Hepatocyte (in vitro differentiated cells): Measurements from ENCODE around the gene SMYD1. TPM values are rescaled to one million over a fixed set of nuclear protein-coding genes. Genes with fewer than 3 reads are reported as not detected.

Source experiments
- DNase-seq: peaks from one replicate; pipeline ENCODE4 v3.0.0-alpha.2; 2016; ENCODE audit warnings: low spot score
- H2AFZ ChIP-seq: fragments of 200-600 bp; sonication (generic); 2 replicates; pipeline ENCODE4 v1.6.0; 2016; ENCODE audit warnings: antibody characterized with exemption, mild to moderate bottlenecking
- H3K27ac ChIP-seq: fragments of 200-600 bp; sonication (generic); 2 replicates; pipeline ENCODE4 v1.5.1; 2016; ENCODE audit warnings: mild to moderate bottlenecking
- H3K27me3 ChIP-seq: fragments of 200-600 bp; sonication (generic); 2 replicates; pipeline ENCODE4 v1.6.1; 2016
- H3K36me3 ChIP-seq: fragments of 200-600 bp; sonication (generic); replicated peaks from 2 replicates; pipeline ENCODE4 v1.5.1; 2016; ENCODE audit warnings: low read depth; ENCODE audit not compliant: insufficient read depth
- H3K4me1 ChIP-seq: fragments of 200-600 bp; sonication (generic); 2 replicates; pipeline ENCODE4 v1.5.1; 2016; ENCODE audit warnings: mild to moderate bottlenecking, moderate library complexity; ENCODE audit not compliant: insufficient read depth
- H3K4me2 ChIP-seq: fragments of 200-600 bp; sonication (generic); 2 replicates; pipeline ENCODE4 v1.6.0; 2016
- H3K4me3 ChIP-seq: fragments of 200-600 bp; sonication (generic); 2 replicates; pipeline ENCODE4 v1.5.1; 2016; ENCODE audit warnings: mild to moderate bottlenecking
- H3K79me2 ChIP-seq: fragments of 200-600 bp; sonication (generic); 2 replicates; pipeline ENCODE4 v1.6.0; 2017; ENCODE audit warnings: mild to moderate bottlenecking
- H3K9me2 ChIP-seq: fragments of 200-600 bp; sonication (generic); replicated peaks from 2 replicates; pipeline ENCODE4 v1.6.0; 2017; ENCODE audit warnings: mild to moderate bottlenecking; ENCODE audit not compliant: insufficient read depth
- H3K9me3 ChIP-seq: fragments of 200-600 bp; sonication (generic); 2 replicates; pipeline ENCODE4 v1.5.1; 2016; ENCODE audit warnings: low read depth, mild to moderate bottlenecking
- H4K20me1 ChIP-seq: fragments of 200-600 bp; sonication (generic); 2 replicates; pipeline ENCODE4 v1.6.0; 2016; ENCODE audit warnings: mild to moderate bottlenecking; ENCODE audit not compliant: insufficient read depth, poor library complexity, severe bottlenecking
- EZH2 ChIP-seq: fragments of 200-600 bp; sonication (generic); IDR thresholded peaks from 2 replicates; pipeline ENCODE4 v1.6.1; 2016; ENCODE audit warnings: antibody characterized with exemption, mild to moderate bottlenecking, borderline replicate concordance
- EZH2phosphoT487 ChIP-seq: fragments of 200-600 bp; sonication (generic); IDR thresholded peaks from one replicate; pipeline ENCODE4 v1.6.1; 2018; ENCODE audit warnings: antibody characterized with exemption, mild to moderate bottlenecking, low read depth, moderate library complexity; ENCODE audit not compliant: unreplicated experiment, severe bottlenecking
- WGBS: methylation state at CpG from one replicate; pipeline ENCODE4 v1.1.6; 2016; ENCODE audit warnings: low lambda C conversion rate; ENCODE audit errors: missing lambda C conversion rate; 5-methylcytosine and 5-hydroxymethylcytosine counted together
- polyA plus RNA-seq: library from polyadenylated mRNA; unstranded; fragments of >200 nt; fragmentation: Nextera tagmentation; extraction: Ambion mirVana; gene quantifications from 2 replicates; pipeline ENCODE4 v1.2.1, GENCODE V29; 2016
- total RNA-seq: library from RNA; depleted of rRNA; stranded (reverse); fragments of >200 nt; gene quantifications from 2 replicates; pipeline ENCODE4 v1.2.3, GENCODE V29; 2014
- TF ChIP-seq, protein P1 (sequence below): fragments of 200-600 bp; sonication (generic); IDR thresholded peaks from 2 replicates; pipeline ENCODE4 v1.5.1; 2016; ENCODE audit warnings: antibody characterized with exemption, mild to moderate bottlenecking; ENCODE audit not compliant: poor library complexity

The SMYD1 gene
- total and polyA plus RNA-seq, 2 experiments from 2014 or later = 0.10 TPM; not detected in 1

DNA sequence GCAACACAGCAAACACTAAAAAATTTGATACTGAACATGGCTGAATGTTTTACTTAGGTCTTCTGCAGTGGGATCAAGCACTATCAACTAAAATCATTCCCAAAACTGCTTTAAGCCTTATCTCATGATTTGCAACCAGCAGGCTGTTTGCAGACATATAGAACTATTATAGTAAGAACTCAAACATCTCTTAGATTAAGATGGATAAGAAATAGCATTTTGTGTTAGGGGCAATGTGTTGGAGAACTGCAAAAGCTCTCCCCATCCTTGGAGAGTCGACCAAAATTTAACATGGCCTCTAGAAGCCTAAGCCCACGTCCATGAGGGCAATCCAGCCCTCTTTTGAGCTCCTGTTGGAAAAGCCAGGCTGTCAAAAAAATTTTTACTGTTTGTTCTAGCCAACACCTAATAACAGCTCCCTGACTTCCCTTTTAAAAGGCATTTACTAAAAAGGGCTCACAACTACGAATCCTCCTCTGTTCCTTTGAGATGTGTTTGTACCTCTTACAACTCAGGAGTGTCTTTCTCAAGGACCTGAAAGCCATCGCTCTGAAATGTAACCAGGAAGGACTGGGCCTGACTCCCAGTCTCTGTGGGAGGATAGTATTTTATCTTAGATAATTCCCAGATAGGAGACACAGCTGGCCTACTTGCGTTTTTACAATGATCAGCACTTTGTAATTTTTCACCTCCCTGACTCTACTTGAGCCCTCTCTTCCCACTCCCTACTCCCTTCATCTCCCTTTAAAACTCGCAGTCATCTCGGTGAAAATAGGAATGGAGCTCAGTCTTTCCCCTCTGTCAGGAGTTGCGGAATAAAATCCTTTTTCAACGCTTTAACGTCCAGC, 13.5 kb upstream of the SMYD1 start:
- DNase-seq = no peak
- Histone ChIP-seq H2AFZ (peak overlapping the region; percentile 75), H3K4me3 (peak overlapping the region; percentile 92), H3K27ac (peak overlapping the region; percentile 99), H3K9me3 (no peaks in the 10 kb centered on the region), H3K27me3 (no peaks in the 10 kb centered on the region), H3K4me1 (peaks cover 24% of the 10 kb centered on the region), H3K36me3 (no peaks in the 10 kb centered on the region), H3K79me2 (peaks cover 54% of the 10 kb centered on the region), H4K20me1 (peaks cover 4% of the 10 kb centered on the region), H3K4me2 (peak overlapping the region; percentile 73), H3K9me2 (no peaks in the 10 kb centered on the region)
- 48% methylated on average over 10 of the region's 10 CpGs for WGBS
- TF ChIP-seq EZH2 (no peak), EZH2phosphoT487 (no peak)
- TF ChIP-seq, protein P1, sequence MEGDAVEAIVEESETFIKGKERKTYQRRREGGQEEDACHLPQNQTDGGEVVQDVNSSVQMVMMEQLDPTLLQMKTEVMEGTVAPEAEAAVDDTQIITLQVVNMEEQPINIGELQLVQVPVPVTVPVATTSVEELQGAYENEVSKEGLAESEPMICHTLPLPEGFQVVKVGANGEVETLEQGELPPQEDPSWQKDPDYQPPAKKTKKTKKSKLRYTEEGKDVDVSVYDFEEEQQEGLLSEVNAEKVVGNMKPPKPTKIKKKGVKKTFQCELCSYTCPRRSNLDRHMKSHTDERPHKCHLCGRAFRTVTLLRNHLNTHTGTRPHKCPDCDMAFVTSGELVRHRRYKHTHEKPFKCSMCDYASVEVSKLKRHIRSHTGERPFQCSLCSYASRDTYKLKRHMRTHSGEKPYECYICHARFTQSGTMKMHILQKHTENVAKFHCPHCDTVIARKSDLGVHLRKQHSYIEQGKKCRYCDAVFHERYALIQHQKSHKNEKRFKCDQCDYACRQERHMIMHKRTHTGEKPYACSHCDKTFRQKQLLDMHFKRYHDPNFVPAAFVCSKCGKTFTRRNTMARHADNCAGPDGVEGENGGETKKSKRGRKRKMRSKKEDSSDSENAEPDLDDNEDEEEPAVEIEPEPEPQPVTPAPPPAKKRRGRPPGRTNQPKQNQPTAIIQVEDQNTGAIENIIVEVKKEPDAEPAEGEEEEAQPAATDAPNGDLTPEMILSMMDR = no peak

DNA sequence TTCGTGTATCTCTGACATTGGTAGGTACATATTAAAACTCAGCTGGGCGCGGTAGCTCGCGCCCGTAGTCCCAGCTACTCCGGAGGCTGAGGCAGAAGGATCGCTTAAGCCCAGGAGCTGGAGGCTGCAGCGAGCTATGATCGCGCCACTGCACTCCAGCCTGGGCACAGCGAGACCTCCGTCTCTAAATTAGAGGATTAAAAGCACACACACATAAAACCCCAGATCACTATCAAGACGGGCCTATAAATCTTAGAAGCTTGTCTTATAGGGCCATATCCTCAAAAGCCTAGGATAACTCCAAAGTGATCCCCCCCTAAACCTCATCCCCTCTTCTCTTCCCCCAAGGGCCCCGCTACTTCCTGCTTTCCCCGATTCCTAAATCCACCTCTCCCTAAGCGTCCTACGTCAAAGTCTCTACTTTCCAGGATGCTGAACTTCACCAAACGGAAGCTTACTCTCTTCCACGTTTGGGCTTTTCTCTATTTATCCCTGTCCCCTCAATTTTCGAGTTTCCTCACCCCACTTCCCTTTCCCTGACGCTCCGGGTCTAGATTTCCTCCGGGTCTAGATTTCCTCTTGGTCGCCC, 12.7 kb upstream of the SMYD1 start:
- peak overlapping the region; percentile 99 for H3K27ac ChIP-seq
- peak; percentile 44 for DNase-seq
- peak overlapping the region; percentile 92 for H3K4me3 ChIP-seq
- TF ChIP-seq, protein P1 = no peak
- no peak for TF ChIP-seq EZH2phosphoT487
- TF ChIP-seq EZH2 = no peak
- 22% methylated on average over 25 of the region's 25 CpGs for WGBS
- no peaks in the 10 kb centered on the region for H3K9me3 ChIP-seq
- no peaks in the 10 kb centered on the region for H3K27me3 ChIP-seq
- H3K36me3 ChIP-seq = no peaks in the 10 kb centered on the region
- peaks cover 50% of the 10 kb centered on the region for H3K79me2 ChIP-seq
- peaks cover 4% of the 10 kb centered on the region for H4K20me1 ChIP-seq
- H3K4me1 ChIP-seq = peaks cover 24% of the 10 kb centered on the region
- H2AFZ ChIP-seq = peak overlapping the region; percentile 75
- H3K9me2 ChIP-seq = no peaks in the 10 kb centered on the region
- H3K4me2 ChIP-seq = peak overlapping the region; percentile 73

DNA sequence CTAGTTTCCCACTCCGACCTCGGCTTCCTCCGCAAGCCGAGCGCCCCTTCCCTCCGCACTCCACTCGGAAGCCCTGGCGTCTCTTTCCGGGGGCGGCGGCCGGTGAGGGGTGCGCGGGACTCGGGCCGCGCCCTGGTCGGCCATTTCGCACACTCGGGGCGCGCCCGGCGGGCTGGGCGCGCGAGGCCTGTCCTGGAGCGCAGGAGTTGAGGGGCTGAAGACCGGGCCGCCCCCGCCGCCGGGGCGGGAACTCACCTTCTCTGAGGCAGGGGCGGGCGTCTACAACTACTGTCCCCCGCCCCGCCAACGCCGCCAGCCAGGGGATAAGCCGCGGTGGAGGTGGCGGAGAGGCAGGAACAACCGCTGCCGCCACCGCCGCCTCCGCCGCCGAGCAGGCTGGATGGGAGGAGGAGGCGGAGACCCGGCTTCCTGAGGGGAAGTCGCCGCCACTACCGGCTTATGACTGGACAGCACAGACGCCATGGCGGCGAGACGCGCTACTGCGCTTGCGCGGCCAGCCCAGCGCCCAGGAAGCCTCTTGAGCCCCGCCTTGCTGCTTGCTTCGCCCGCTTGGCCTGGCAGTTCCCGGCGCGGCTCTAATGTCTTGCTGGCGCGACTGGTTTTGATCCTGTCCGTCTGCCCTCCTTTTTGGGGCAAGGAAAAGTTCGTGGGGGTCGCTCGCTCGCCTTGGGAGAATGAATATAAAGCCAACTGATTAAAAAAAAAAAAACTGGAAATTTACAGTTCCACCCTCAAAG, 12.1 kb upstream of the SMYD1 start, which contains the start of gene KRCC1:
Gene KRCC1 (minus strand): TSS at position 413 of the 758 bp plus-strand sequence. CDS start 27,220 bp downstream, outside the sequence.
- TF ChIP-seq, protein P1 = no peak
- TF ChIP-seq EZH2phosphoT487 (no peak), EZH2 (no peak)
- no peaks in the 10 kb centered on the region for H3K9me3 ChIP-seq
- peaks cover 43% of the 10 kb centered on the region for H3K79me2 ChIP-seq
- peaks cover 24% of the 10 kb centered on the region for H3K4me1 ChIP-seq
- peak; percentile 97 for DNase-seq
- under 1% methylated on average over 55 of the region's 77 CpGs for WGBS
- no peaks in the 10 kb centered on the region for H3K36me3 ChIP-seq
- peak within 1 kb of the TSS; percentile 73 for H3K4me2 ChIP-seq
- peak within 1 kb of the TSS; percentile 99 for H3K27ac ChIP-seq
- H3K4me3 ChIP-seq = peak within 1 kb of the TSS; percentile 92
- H4K20me1 ChIP-seq = peaks cover 4% of the 10 kb centered on the region
- no peaks in the 10 kb centered on the region for H3K9me2 ChIP-seq
- peak within 1 kb of the TSS; percentile 75 for H2AFZ ChIP-seq
- H3K27me3 ChIP-seq = no peaks in the 10 kb centered on the region
